Omental fat pad (tissue), 4 donors: ENCODE measurements around the gene ERICH6B. TPM values are rescaled to one million over a fixed set of nuclear protein-coding genes. Genes with fewer than 3 reads are reported as not detected.

Source experiments
- ATAC-seq: fragments of 150-250 bp; one replicate; pipeline ENCODE4 v1.9.1; 2016; ENCODE audit warnings: mild to moderate bottlenecking, moderate library complexity; ENCODE audit not compliant: low FRiP score
- DNase-seq: peaks from one replicate; pipeline ENCODE4 v3.0.0-alpha.2; 2019; ENCODE audit warnings: low spot score
- total RNA-seq, 4 donors: library from RNA; depleted of rRNA; stranded (reverse); fragments of >200 nt; gene quantifications; one replicate each; pipeline ENCODE4 v1.1.0, GENCODE V29; 2016
- TF ChIP-seq, protein P1 (sequence below), 3 donors: fragments of 450-650 bp; IDR thresholded peaks; one replicate each; pipeline ENCODE4 v1.5.1; 2016 to 2017; ENCODE audit warnings: antibody characterized with exemption in 3 of 3, mild to moderate bottlenecking in 3 of 3, moderate library complexity in 2 of 3

The ERICH6B gene
- total RNA-seq, 4 donors from 2014 or later, result not detected

DNA sequence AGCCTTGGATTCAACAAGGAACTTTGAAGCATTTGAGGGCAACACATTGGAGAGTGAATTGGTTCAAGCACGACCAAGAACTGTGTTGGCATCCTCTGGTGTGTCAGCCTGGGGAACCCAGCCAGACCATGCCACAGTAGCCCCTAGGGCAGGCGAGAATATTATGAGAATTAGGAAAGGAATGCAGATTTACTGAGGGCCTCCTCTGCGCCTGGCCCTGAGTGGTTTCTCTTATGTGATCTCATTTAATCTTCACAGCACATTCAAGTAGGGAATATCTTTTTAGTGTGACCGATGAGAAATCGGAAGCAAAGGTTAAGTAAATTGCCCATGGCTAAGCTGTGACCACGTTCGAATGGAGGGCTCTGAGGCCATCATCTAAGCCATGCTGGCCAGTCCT, 15.3 kb upstream of the ERICH6B start:
- DNase-seq (no peak), ATAC-seq (no peak)
- TF ChIP-seq, protein P1, sequence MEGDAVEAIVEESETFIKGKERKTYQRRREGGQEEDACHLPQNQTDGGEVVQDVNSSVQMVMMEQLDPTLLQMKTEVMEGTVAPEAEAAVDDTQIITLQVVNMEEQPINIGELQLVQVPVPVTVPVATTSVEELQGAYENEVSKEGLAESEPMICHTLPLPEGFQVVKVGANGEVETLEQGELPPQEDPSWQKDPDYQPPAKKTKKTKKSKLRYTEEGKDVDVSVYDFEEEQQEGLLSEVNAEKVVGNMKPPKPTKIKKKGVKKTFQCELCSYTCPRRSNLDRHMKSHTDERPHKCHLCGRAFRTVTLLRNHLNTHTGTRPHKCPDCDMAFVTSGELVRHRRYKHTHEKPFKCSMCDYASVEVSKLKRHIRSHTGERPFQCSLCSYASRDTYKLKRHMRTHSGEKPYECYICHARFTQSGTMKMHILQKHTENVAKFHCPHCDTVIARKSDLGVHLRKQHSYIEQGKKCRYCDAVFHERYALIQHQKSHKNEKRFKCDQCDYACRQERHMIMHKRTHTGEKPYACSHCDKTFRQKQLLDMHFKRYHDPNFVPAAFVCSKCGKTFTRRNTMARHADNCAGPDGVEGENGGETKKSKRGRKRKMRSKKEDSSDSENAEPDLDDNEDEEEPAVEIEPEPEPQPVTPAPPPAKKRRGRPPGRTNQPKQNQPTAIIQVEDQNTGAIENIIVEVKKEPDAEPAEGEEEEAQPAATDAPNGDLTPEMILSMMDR (IDR thresholded peaks at IDR 0.05), result no peak

DNA sequence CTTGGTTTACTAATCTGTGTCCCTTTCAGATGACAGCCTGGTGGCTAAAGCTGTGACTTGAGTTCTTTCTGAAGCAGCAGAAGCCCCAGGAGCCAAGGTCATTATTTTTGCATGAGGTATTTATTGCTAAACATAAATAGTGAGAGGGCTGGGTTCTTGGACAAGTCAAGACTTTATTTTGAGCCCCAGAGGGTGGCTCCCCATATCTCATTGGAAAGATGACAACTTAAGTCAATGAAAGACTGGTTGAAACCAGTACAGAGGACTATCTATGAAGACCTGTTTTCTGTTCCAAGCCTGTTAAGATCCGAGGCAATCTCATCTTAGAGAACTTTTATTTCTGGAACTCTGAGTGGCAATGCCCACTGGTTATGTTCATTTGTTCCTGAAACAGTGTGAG, 14.4 kb upstream of the ERICH6B start:
- TF ChIP-seq, protein P1 (IDR thresholded peaks at IDR 0.05), result no peak
- ATAC-seq (no peak), DNase-seq (no peak)

DNA sequence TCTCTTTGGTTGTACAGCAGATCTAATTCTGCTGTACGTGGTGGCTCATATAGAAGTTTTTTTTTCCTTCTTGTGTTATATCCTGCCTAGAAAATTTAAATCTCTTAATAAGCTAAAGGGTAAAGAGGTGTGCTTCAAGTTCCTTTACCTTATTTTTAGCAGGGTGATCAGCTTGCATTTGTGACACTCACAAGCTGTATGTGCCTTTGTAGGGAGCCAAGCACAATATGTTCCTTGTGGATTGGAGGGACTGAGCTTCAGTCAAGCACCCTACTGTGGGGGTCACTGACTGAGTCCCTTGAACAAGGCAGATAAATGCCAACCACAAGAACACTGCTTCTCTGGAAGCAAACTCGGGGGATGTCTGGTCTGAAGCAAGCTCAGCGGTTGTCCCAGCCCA, 12.6 kb upstream of the ERICH6B start:
- ATAC-seq (no peak), DNase-seq (no peak)
- TF ChIP-seq, protein P1 (IDR thresholded peaks at IDR 0.05), result no peak

DNA sequence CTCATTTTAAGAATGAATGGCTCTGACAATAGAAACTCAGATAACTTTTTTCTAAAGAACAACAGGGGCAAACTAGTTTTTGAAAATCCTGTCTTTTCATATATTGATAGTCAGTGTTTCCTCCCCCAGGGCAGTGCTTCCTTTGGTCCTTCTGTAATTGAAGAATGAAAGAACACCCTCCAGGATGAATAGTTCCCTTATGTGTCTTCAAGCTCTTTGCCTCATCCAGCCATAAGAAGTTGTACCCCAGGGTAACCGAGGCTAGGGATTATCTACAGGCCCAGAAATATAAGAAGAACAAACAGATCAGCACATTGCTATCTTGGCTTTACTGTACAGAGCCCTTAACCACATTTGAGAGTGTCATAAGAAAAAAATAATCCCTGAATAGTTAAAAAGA, 12.1 kb upstream of the ERICH6B start:
- DNase-seq (no peak), ATAC-seq (no peak)
- TF ChIP-seq, protein P1 (IDR thresholded peaks at IDR 0.05), result no peak

DNA sequence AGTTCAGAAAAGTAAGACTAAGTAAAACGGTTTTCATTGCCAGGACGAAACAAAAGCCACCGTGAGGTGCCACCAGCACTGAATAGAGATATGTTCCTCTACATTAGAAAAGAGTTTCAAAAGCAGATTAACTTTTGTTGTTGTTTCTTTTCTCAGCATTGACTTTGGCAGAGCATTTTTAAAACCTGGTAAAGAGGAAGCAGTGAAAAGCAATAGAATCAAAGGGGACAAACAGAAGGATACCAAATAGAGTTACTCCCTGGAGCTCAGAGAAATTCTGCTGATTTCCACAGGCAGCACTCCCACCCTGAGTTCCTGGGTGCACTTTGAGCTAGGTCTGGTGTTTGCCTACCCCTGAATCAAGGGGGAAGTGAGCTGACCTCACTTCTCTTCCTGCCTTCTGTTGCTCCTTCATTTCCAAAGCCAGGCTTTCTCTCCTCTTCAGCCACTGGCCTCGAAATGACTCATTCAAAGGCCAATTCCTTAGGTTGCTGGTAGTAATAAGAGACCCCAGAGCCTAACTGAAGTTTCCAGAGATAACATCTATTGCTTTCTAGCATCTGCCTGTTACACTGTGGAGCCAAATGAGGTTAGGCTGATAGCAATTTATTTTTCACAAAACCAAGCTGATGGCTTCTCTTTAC, 11.3 kb upstream of the ERICH6B start:
- TF ChIP-seq, protein P1 (IDR thresholded peaks at IDR 0.05), result no peak
- no peak for ATAC-seq
- DNase-seq, result no peak

DNA sequence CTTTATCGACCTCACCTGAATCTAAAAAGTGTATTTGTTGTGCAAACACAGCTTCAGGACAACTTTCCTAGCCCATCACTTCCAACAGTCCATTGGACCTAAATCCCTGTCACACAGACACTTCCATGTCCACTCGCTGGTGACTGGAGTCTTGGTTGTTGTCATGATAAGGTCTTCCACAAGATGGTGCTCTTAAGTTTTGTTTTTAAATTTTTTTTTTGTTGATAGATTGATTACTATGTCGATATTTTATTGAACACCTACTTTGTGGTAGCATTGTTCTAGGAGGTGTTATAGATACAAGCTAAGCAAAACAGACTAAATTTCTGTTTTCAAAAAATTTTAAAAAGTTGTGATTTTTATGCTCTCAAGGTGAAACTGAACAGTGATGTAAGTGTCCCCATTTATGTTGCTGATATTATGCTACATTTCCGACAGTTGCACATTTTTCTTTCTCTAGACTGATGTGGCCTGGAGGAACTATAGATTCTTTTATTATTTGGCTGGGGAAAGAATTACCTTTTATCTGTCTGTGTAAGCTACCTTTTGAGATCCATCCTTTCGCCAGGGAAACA, 8.1 kb upstream of the ERICH6B start:
- ATAC-seq (no peak), DNase-seq (no peak)
- TF ChIP-seq, protein P1 (IDR thresholded peaks at IDR 0.05), result no peak

DNA sequence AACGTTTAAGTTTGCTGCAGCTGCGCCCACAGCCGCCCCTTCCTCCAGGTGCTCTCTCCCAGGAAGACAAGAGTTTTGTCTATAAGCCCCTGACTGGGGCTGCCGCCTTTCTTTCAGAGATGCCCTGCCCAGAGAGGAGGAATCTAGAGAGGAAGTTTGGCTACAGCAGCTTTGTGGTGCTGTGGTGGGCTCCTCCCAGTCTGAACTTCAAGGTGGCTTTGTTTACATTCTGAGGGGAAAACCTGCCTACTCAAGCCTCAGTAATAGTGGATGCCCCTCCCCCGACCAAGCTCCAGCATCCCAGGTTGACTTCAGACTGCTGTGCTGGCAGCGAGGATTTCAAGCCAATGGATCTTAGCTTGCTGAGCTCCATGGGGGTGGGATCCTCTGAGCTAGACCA, 6.4 kb upstream of the ERICH6B start:
- ATAC-seq (no peak), DNase-seq (no peak)
- TF ChIP-seq, protein P1 (IDR thresholded peaks at IDR 0.05), result no peak
